Stomach (tissue), 9 donors: Measurements from ENCODE around the gene PLEKHH3. TPM values are rescaled to one million over a fixed set of nuclear protein-coding genes. Genes with fewer than 3 reads are reported as not detected.
"Not testable (repeated sequence)": the region's sequence is repeated elsewhere in the genome, so short reads cannot be mapped to it uniquely, and the experiment has no call there.

ENCODE experiments used
- DNase-seq, 2 donors: peaks; one replicate each; pipeline versions ENCODE4 v3.0.0 to v3.0.0-alpha.2; 2013 to 2019
- H3K27ac ChIP-seq, 5 donors: fragments of 200-600 bp in 4 of 5; sonication (generic) in 4 of 5; one replicate each; pipeline ENCODE4 v1.5.1; 2013 to 2019; ENCODE audit warnings: mild to moderate bottlenecking in 1 of 5, moderate library complexity in 1 of 5
- H3K27me3 ChIP-seq, 3 donors: fragments of 200-600 bp; sonication (generic); one replicate each; pipeline ENCODE4 v1.5.1; 2017 to 2019; ENCODE audit warnings: mixed run types in 1 of 3
- H3K36me3 ChIP-seq, 4 donors: fragments of 200-600 bp; sonication (generic); 1 replicate in 3 of 4; 2 replicates in 1 of 4; pipeline ENCODE4 v1.5.1; 2016 to 2019
- H3K4me1 ChIP-seq, 4 donors: fragments of 200-600 bp; sonication (generic); one replicate each; pipeline ENCODE4 v1.5.1; 2016 to 2019
- H3K4me3 ChIP-seq, 4 donors: fragments of 200-600 bp; sonication (generic) in 3 of 4; one replicate each; pipeline ENCODE4 v1.5.1; 2016 to 2019; ENCODE audit warnings: mild to moderate bottlenecking in 1 of 4
- H3K9me3 ChIP-seq, 4 donors: fragments of 200-600 bp; sonication (generic); one replicate each; pipeline ENCODE4 v1.5.1; 2016 to 2019
- EP300 ChIP-seq: sonication (generic); formaldehyde crosslinking; IDR thresholded peaks from one replicate; pipeline ENCODE4 v1.6.1; 2017; ENCODE audit warnings: antibody characterized with exemption
- POLR2A ChIP-seq, 4 donors: fragments of 450-650 bp; IDR thresholded peaks; one replicate each; pipeline ENCODE4 v1.6.1; 2016; ENCODE audit warnings: antibody characterized with exemption in 4 of 4, control low read depth in 2 of 4, mild to moderate bottlenecking in 1 of 4, moderate library complexity in 1 of 4
- POLR2AphosphoS5 ChIP-seq, 3 donors: sonication (generic); formaldehyde crosslinking; IDR thresholded peaks; one replicate each; pipeline ENCODE4 v1.6.1; 2016; ENCODE audit warnings: antibody characterized with exemption in 3 of 3
- WGBS, 5 donors: extraction: QIAGEN DNeasy Blood & Tissue Kit in 3 of 5; methylation state at CpG; one replicate each; pipeline versions ENCODE4 v1.1.5 to v1.1.7; 2013 to 2018; 5-methylcytosine and 5-hydroxymethylcytosine counted together
- intact Hi-C: fragments of 100-400 bp; cut with DNase I; formaldehyde crosslinking; loops from one replicate; pipeline ENCODE4 v1.15.1; 2023; ENCODE audit warnings: low total_unique reads
- polyA plus RNA-seq, 3 donors: library from polyadenylated mRNA; stranded (reverse); fragments of 200-250 nt; gene quantifications; one replicate each; pipeline ENCODE4 v1.2.3, GENCODE V29; 2013
- small RNA-seq, 4 donors: library from RNA; depleted of rRNA; stranded (forward); fragments of <200 nt; gene quantifications; one replicate each; pipeline ENCODE3, GENCODE V24; 2016
- total RNA-seq, 5 donors: library from RNA; depleted of rRNA; stranded (reverse); fragments of >200 nt; gene quantifications; one replicate each; pipeline versions ENCODE4 v1.1.0 to v1.2.3, GENCODE V29; 2014 to 2016
- TF ChIP-seq, protein P1 (sequence below), 7 experiments: fragments of 450-650 bp in 4 of 7; fragments of 200-600 bp in 3 of 7; sonication (generic) in 3 of 7; IDR thresholded peaks; one replicate each; pipeline ENCODE4 v1.5.1; 2016 to 2019; ENCODE audit warnings: antibody characterized with exemption in 7 of 7, control low read depth in 2 of 7, mild to moderate bottlenecking in 1 of 7
- donor health status: healthy with polysubstance abuse.
- donor health status: Bipolar disorder and iron deficiency.
- donor health status: healthy.

Gene PLEKHH3
- total and polyA plus RNA-seq, 8 donors: 16.5 to 96.0 (median 40.4) TPM

DNA sequence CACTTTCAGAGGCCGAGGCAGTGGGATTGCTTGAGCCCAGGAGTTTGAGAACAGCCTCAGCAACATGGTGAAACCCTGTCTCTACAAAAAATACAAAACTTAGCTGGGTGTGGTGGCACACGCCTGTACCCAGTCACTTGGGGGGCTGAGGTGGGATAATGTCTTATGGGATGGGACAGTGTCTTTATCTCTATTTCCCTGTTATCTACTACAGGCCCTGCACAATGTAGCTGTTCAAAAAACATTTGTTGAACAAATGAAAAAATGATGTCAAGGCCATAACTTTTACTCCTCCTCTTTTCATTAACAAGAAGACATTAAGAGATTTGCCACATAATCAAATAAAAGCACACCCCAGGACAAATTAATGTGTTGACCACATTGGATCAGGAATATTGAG lies 53.5 kb downstream of the PLEKHH3 start:
- no peak for TF ChIP-seq EP300
- no peak for TF ChIP-seq POLR2A (IDR thresholded peaks at IDR 0.05)
- TF ChIP-seq, protein P1, sequence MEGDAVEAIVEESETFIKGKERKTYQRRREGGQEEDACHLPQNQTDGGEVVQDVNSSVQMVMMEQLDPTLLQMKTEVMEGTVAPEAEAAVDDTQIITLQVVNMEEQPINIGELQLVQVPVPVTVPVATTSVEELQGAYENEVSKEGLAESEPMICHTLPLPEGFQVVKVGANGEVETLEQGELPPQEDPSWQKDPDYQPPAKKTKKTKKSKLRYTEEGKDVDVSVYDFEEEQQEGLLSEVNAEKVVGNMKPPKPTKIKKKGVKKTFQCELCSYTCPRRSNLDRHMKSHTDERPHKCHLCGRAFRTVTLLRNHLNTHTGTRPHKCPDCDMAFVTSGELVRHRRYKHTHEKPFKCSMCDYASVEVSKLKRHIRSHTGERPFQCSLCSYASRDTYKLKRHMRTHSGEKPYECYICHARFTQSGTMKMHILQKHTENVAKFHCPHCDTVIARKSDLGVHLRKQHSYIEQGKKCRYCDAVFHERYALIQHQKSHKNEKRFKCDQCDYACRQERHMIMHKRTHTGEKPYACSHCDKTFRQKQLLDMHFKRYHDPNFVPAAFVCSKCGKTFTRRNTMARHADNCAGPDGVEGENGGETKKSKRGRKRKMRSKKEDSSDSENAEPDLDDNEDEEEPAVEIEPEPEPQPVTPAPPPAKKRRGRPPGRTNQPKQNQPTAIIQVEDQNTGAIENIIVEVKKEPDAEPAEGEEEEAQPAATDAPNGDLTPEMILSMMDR (IDR thresholded peaks at IDR 0.05): no peak
- TF ChIP-seq POLR2AphosphoS5 (IDR thresholded peaks at IDR 0.05): no peak
- no peaks in the 10 kb centered on the region for H3K36me3 ChIP-seq
- WGBS, 5 donors: 81 to 94% (median 89%) methylated on average over 2 of the region's 2 CpGs
- peak overlapping the region in 3 of 5 donors; percentile 75 to 79 (median 79) for H3K27ac ChIP-seq
- H3K9me3 ChIP-seq: no peaks in the 10 kb centered on the region
- H3K4me3 ChIP-seq: no peak overlapping the region
- H3K27me3 ChIP-seq: no peaks in the 10 kb centered on the region
- no peak for DNase-seq
- H3K4me1 ChIP-seq: peaks cover 9 to 28% (median 14%) of the 10 kb centered on the region in 4 donors
- intact Hi-C loops: no loop called here

DNA sequence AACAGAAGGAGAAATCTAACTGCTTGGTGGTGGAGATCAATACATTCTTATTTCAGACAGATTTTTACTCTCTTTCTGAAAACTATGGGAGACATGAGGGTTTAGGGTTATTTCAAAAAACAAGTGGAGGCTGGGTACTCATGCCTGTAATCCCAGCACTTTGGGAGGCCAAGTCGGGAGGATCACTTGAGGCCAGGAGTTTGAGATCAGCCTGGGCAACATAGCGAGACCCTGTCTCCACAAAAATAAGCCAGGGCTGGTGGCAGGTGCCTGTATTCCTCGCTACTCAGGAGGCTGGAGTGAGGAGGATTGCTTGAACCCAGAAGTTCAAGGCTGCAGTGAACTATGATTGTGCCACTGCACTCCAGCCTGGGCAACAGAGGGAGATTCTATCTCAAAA lies 54.8 kb downstream of the PLEKHH3 start:
- H3K27me3 ChIP-seq, H3K4me3 ChIP-seq, intact Hi-C loops, DNase-seq, H3K27ac ChIP-seq, H3K9me3 ChIP-seq, H3K36me3 ChIP-seq: not testable (repeated sequence)
- peaks cover 15 to 35% (median 20%) of the 10 kb centered on the region in 4 donors for H3K4me1 ChIP-seq
- 94 to 98% (median 95%) methylated on average over 3 of the region's 3 CpGs for WGBS, 5 donors

DNA sequence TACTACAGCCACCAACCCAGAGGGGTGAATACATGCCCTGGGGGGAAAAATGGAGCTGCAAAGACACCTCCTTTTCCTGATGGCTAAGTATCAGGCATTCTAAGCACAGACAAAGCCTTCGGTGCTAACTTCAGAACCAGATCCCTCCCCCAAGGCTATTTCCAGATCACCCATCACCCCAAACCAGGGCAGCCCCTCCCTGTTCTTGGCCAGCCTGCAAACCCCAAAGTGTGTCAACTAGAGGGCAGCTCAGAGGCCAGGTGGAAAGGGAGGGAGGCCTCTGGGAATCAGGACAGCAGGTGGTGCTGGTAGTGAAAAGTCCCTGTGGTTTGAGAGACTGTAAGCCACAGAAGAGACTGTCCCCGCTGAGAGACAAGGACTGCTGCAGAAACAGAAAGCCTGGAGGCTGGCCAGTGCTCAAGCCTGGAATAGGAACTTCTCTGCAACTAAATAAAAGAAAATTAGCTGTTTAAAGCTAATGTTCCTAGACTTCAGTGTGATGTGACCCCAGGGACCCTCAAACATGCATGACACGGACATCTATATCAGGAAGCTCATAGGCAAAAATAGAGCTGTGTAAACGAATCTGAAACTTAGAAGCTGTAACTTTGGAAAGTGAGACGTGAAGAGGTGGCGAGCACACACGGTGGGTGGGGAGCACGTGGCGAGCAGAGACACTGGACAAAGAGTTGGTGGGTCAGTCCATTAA lies 58.2 kb downstream of the PLEKHH3 start:
- Histone ChIP-seq H3K9me3 (no peaks in the 10 kb centered on the region), H3K4me3 (no peak overlapping the region), H3K4me1 (peaks cover 15 to 26% (median 16%) of the 10 kb centered on the region in 4 donors), H3K27ac (peak overlapping the region; percentile 64 to 77 (median 71)), H3K27me3 (no peaks in the 10 kb centered on the region), H3K36me3 (peaks cover 24 to 27% (median 26%) of the 10 kb centered on the region in 4 donors)
- TF ChIP-seq POLR2AphosphoS5 (IDR thresholded peaks at IDR 0.05) (peak in 2 of 3 donors; percentile 74 to 83), POLR2A (IDR thresholded peaks at IDR 0.05) (no peak), EP300 (no peak)
- TF ChIP-seq, protein P1 (IDR thresholded peaks at IDR 0.05): peak in 3 of 7 experiments; percentile 8 to 65 (median 43)
- peak; percentile 76 to 86 for DNase-seq
- intact Hi-C loops: no loop called here
- WGBS, 5 donors: 25 to 37% (median 35%) methylated on average over 9 of the region's 9 CpGs

DNA sequence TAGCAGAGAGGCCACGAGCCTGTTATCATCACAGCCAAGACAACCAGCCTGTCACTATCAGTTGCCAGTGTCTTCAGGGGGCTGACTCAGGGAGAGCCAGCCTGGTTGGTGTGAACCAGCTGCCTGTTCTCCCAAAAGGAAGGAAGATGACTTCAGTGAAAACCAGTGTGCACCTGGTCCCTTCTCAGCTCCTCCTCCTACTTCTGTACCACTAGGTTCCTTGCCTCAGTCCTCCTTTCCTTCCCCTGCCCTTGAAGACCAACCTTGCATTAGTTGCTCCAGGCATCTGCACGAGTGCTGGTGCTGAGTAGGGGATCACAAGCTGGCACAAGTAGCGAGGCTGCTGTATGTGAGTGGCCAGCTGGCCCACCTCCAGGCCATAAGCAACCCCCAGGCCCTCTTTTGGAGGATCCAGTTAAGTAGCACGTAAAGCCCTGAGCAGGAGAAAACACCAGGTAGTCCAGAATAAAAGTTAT lies 58.8 kb downstream of the PLEKHH3 start:
- H3K4me1 ChIP-seq: peaks cover 15 to 20% (median 16%) of the 10 kb centered on the region in 4 donors
- H3K27me3 ChIP-seq: no peaks in the 10 kb centered on the region
- 26 to 49% (median 40%) methylated on average over 4 of the region's 4 CpGs for WGBS, 5 donors
- H3K4me3 ChIP-seq: no peak overlapping the region
- TF ChIP-seq POLR2A (IDR thresholded peaks at IDR 0.05) (no peak), POLR2AphosphoS5 (IDR thresholded peaks at IDR 0.05) (no peak), EP300 (no peak)
- TF ChIP-seq, protein P1 (IDR thresholded peaks at IDR 0.05): no peak
- peaks cover 30 to 34% (median 32%) of the 10 kb centered on the region in 4 donors for H3K36me3 ChIP-seq
- peak in 1 of 2 donors; percentile 10 for DNase-seq
- no peaks in the 10 kb centered on the region for H3K9me3 ChIP-seq
- intact Hi-C loops: no loop called here
- H3K27ac ChIP-seq: peak overlapping the region; percentile 64 to 77 (median 71)

Small RNA genes lying within 50 kb of the gene (small RNA-seq; reads per million reads assigned to genes)
- 0 to 0.46 (median 0.26) reads per million in 4 donors for gene MIR6780A

Other genes with a start within 250 kb of the PLEKHH3 start
- 100 to 1,000 TPM in 3 of 5 donors, 10 to 100 TPM in 2; 61.7 to 435 (median 123) TPM for gene ATP6V0A1, start 218.1 kb downstream of the PLEKHH3 start, total RNA-seq
- gene ATP6V0A1, start 218.1 kb downstream of the PLEKHH3 start, polyA plus RNA-seq: 10 to 100 TPM; 13.1 to 24.5 (median 13.2) TPM
- 10 to 100 TPM; 11.7 to 55.8 (median 22.9) TPM for gene NAGLU, start 140.8 kb downstream of the PLEKHH3 start, total RNA-seq
- 10 to 100 TPM; 16.7 to 22.4 (median 19.9) TPM for gene NAGLU, start 140.8 kb downstream of the PLEKHH3 start, polyA plus RNA-seq
- 1 to 10 TPM in 1 of 5 donors, under 1 TPM in 1, not detected in 3; 0.55 to 1.8 TPM for gene HSD17B1, start 124.1 kb downstream of the PLEKHH3 start, total RNA-seq
- 1 to 10 TPM; 2.7 to 4.8 (median 4.6) TPM for gene HSD17B1, start 124.1 kb downstream of the PLEKHH3 start, polyA plus RNA-seq
- 100 to 1,000 TPM in 1 of 5 donors, 10 to 100 TPM in 4; 15.6 to 127 (median 43.5) TPM for gene COASY, start 114.8 kb downstream of the PLEKHH3 start, total RNA-seq
- gene COASY, start 114.8 kb downstream of the PLEKHH3 start, polyA plus RNA-seq: 10 to 100 TPM; 79.6 to 93.4 (median 88.4) TPM
- 100 to 1,000 TPM in 1 of 5 donors, 10 to 100 TPM in 4; 39.7 to 101 (median 62.5) TPM for gene MLX, start 109.9 kb downstream of the PLEKHH3 start, total RNA-seq
- 10 to 100 TPM; 39.1 to 83.4 (median 55.5) TPM for gene MLX, start 109.9 kb downstream of the PLEKHH3 start, polyA plus RNA-seq
- 1 to 10 TPM in 2 of 5 donors, under 1 TPM in 1, not detected in 2; 0.89 to 3.3 (median 2.4) TPM for gene PSMC3IP, start 99.3 kb downstream of the PLEKHH3 start, total RNA-seq
- 1 to 10 TPM; 5.1 to 6.5 (median 5.2) TPM for gene PSMC3IP, start 99.3 kb downstream of the PLEKHH3 start, polyA plus RNA-seq
- gene RETREG3, start 67.6 kb downstream of the PLEKHH3 start, total RNA-seq: 10 to 100 TPM; 21.1 to 74.8 (median 51.0) TPM
- 10 to 100 TPM in 2 of 3 donors, 1 to 10 TPM in 1; 9.5 to 20.4 (median 15.4) TPM for gene RETREG3, start 67.6 kb downstream of the PLEKHH3 start, polyA plus RNA-seq
- gene TUBG1, start 67.3 kb downstream of the PLEKHH3 start, total RNA-seq: 10 to 100 TPM; 18.5 to 72.4 (median 49.2) TPM
- gene TUBG1, start 67.3 kb downstream of the PLEKHH3 start, polyA plus RNA-seq: 10 to 100 TPM; 33.3 to 51.5 (median 42.2) TPM
- gene TUBG2, start 17.7 kb downstream of the PLEKHH3 start, total RNA-seq: 100 to 1,000 TPM in 2 of 5 donors, 10 to 100 TPM in 2, 1 to 10 TPM in 1; 4.3 to 181 (median 15.8) TPM
- 10 to 100 TPM; 13.3 to 17.1 (median 15.9) TPM for gene TUBG2, start 17.7 kb downstream of the PLEKHH3 start, polyA plus RNA-seq
- gene CCR10, start 4.8 kb upstream of the PLEKHH3 start, total RNA-seq: 10 to 100 TPM in 1 of 5 donors, 1 to 10 TPM in 3, not detected in 1; 1.7 to 11.7 (median 7.0) TPM
- 1 to 10 TPM in 1 of 3 donors, under 1 TPM in 2; 0.55 to 1.4 (median 0.56) TPM for gene CCR10, start 4.8 kb upstream of the PLEKHH3 start, polyA plus RNA-seq
- gene CNTNAP1, start 5.5 kb upstream of the PLEKHH3 start, total RNA-seq: 10 to 100 TPM in 2 of 5 donors, 1 to 10 TPM in 3; 6.7 to 13.3 (median 9.0) TPM
- 1 to 10 TPM in 2 of 3 donors, under 1 TPM in 1; 0.76 to 2.7 (median 2.6) TPM for gene CNTNAP1, start 5.5 kb upstream of the PLEKHH3 start, polyA plus RNA-seq
- 100 to 1,000 TPM in 1 of 5 donors, 10 to 100 TPM in 4; 28.1 to 512 (median 35.6) TPM for gene EZH1, start 68.0 kb upstream of the PLEKHH3 start, total RNA-seq
- 10 to 100 TPM in 1 of 3 donors, 1 to 10 TPM in 2; 6.3 to 16.0 (median 6.7) TPM for gene EZH1, start 68.0 kb upstream of the PLEKHH3 start, polyA plus RNA-seq
- gene RAMP2, start 84.2 kb upstream of the PLEKHH3 start, total RNA-seq: 10 to 100 TPM in 2 of 5 donors, not detected in 3; 10.4 to 15.2 TPM
- 10 to 100 TPM in 2 of 3 donors, 1 to 10 TPM in 1; 8.6 to 20.0 (median 19.2) TPM for gene RAMP2, start 84.2 kb upstream of the PLEKHH3 start, polyA plus RNA-seq
- gene VPS25, start 96.5 kb upstream of the PLEKHH3 start, total RNA-seq: 10 to 100 TPM in 3 of 5 donors, 1 to 10 TPM in 2; 4.1 to 66.5 (median 12.9) TPM
- gene VPS25, start 96.5 kb upstream of the PLEKHH3 start, polyA plus RNA-seq: 10 to 100 TPM; 71.8 to 79.6 (median 75.5) TPM
- 10 to 100 TPM in 2 of 5 donors, 1 to 10 TPM in 3; 1.1 to 30.4 (median 4.9) TPM for gene WNK4, start 103.6 kb upstream of the PLEKHH3 start, total RNA-seq
- gene WNK4, start 103.6 kb upstream of the PLEKHH3 start, polyA plus RNA-seq: 1 to 10 TPM; 1.1 to 1.7 (median 1.3) TPM
- 100 to 1,000 TPM in 3 of 5 donors, 10 to 100 TPM in 2; 22.2 to 166 (median 121) TPM for gene COA3, start 121.7 kb upstream of the PLEKHH3 start, total RNA-seq
- gene COA3, start 121.7 kb upstream of the PLEKHH3 start, polyA plus RNA-seq: 100 to 1,000 TPM; 201 to 268 (median 201) TPM
- 1 to 10 TPM in 2 of 5 donors, under 1 TPM in 1, not detected in 2; 0.29 to 2.2 (median 1.3) TPM for gene CNTD1, start 121.9 kb upstream of the PLEKHH3 start, total RNA-seq
- gene CNTD1, start 121.9 kb upstream of the PLEKHH3 start, polyA plus RNA-seq: 1 to 10 TPM; 1.3 to 2.4 (median 1.3) TPM
- 100 to 1,000 TPM in 3 of 5 donors, 10 to 100 TPM in 2; 53.1 to 192 (median 124) TPM for gene BECN1, start 147.3 kb upstream of the PLEKHH3 start, total RNA-seq
- gene BECN1, start 147.3 kb upstream of the PLEKHH3 start, polyA plus RNA-seq: 10 to 100 TPM; 40.3 to 86.1 (median 65.2) TPM
- gene PSME3, start 156.4 kb upstream of the PLEKHH3 start, total RNA-seq: 10 to 100 TPM; 26.4 to 74.4 (median 70.0) TPM
- 10 to 100 TPM; 27.1 to 75.8 (median 61.5) TPM for gene PSME3, start 156.4 kb upstream of the PLEKHH3 start, polyA plus RNA-seq
- gene AOC2, start 167.6 kb upstream of the PLEKHH3 start, total RNA-seq: 1 to 10 TPM in 1 of 5 donors, under 1 TPM in 2, not detected in 2; 0.87 to 3.0 (median 0.92) TPM
- gene AOC2, start 167.6 kb upstream of the PLEKHH3 start, polyA plus RNA-seq: under 1 TPM in 2 of 3 donors, not detected in 1; 0.50 to 0.55 TPM
- 10 to 100 TPM; 20.9 to 67.9 (median 42.0) TPM for gene AOC3, start 174.2 kb upstream of the PLEKHH3 start, total RNA-seq
- 10 to 100 TPM in 1 of 3 donors, 1 to 10 TPM in 2; 6.2 to 46.9 (median 9.3) TPM for gene AOC3, start 174.2 kb upstream of the PLEKHH3 start, polyA plus RNA-seq
- 1 to 10 TPM in 1 of 5 donors, not detected in 4; 4.0 TPM for gene G6PC1, start 223.8 kb upstream of the PLEKHH3 start, total RNA-seq
- not detected for gene G6PC1, start 223.8 kb upstream of the PLEKHH3 start, polyA plus RNA-seq